ENCODE measurements around the gene UBASH3A.

- TF ChIP-seq CTCF (conservative IDR thresholded peaks at IDR 0.05 in 1 of 2, IDR thresholded peaks at IDR 0.05 in 1 of 2; ENCODE audit: low read depth in 1 of 2, low read length in 2 of 2) (no peak), EZH2 (IDR thresholded peaks at IDR 0.05; ENCODE audit: low read length, missing control alignments) (no peak)
Measured at GRCh38 chr21:42489006-42489563, 85.4 kb downstream of the UBASH3A start.
